Left forelimb (tissue), 1 donor: ENCODE measurements around the gene KRTAP15-1.

Experiments
- DNase-seq: peaks from one replicate; pipeline ENCODE4 v3.0.0-alpha.2; 2018; ENCODE audit warnings: low spot score

Gene KRTAP15-1

GRCh38 chr21:30487336-30487735 lies 47.3 kb downstream of the KRTAP15-1 start, which contains the start of gene KRTAP19-2:
Gene KRTAP19-2 (minus strand): TSS chr21:30487436. CDS start chr21:30487348, 88 bp downstream.
- no peak for DNase-seq
